Prostate gland (tissue), 2 donors: Measurements from ENCODE around the gene MFAP2.

Experiments used
- CTCF ChIP-seq, 4 experiments: fragments of 200-600 bp in 2 of 4; fragments of 450-650 bp in 2 of 4; sonication (generic) in 2 of 4; IDR thresholded peaks; 1 replicate in 3 of 4; 2 replicates in 1 of 4; pipeline ENCODE4 v1.5.1; 2016 to 2019; ENCODE audit warnings: antibody characterized with exemption in 4 of 4, mild to moderate bottlenecking in 2 of 4, moderate library complexity in 2 of 4
- POLR2A ChIP-seq: fragments of 450-650 bp; IDR thresholded peaks from one replicate; pipeline ENCODE4 v1.6.1; 2016; ENCODE audit warnings: antibody characterized with exemption, mild to moderate bottlenecking
- POLR2AphosphoS5 ChIP-seq: sonication (generic); formaldehyde crosslinking; IDR thresholded peaks from one replicate; pipeline ENCODE4 v1.6.1; 2017; ENCODE audit warnings: antibody characterized with exemption

- no peak for TF ChIP-seq CTCF (IDR thresholded peaks at IDR 0.05)
- no peak for TF ChIP-seq POLR2AphosphoS5
- TF ChIP-seq POLR2A = no peak
These were observed 37.0 kb upstream of the MFAP2 start for GRCh38 chr1:17017435-17017834.
